HG03097 (cell line): Measurements from ENCODE around the gene PCDH10.
"Not testable (repeated sequence)": the region's sequence is repeated elsewhere in the genome, so short reads cannot be mapped to it uniquely, and the experiment has no call there.

Experiments used
- ATAC-seq: cut with Tn5 transposase; IDR thresholded peaks from one replicate; pipeline ENCODE4 v1.9.1; 2021; ENCODE audit not compliant: unreplicated experiment, low FRiP score

The PCDH10 gene

GRCh38 chr4:133208694-133209285 lies 59.7 kb downstream of the PCDH10 start:
- no peak for ATAC-seq

DNA sequence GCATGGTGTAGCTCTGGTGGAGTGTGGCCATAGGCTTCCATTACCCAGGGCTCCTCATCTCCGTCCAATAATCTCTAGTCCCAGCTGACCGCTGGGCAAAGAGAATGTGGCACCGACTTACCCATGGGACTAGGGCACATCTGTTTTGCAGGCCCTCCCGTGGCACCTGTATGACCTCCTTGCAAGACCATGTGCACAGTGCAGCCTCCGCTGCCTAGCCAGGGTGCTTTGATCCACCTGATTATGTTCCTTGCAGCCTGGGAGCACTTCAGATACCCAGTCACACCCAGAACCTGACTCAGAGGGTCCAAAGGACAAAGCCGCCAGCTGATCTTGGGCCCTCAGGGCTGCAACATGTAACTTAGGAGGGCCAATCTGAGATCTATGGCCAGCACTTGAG lies 84.8 kb downstream of the PCDH10 start:
- ATAC-seq = no peak

GRCh38 chr4:133240451-133240850 lies 91.4 kb downstream of the PCDH10 start:
- not testable (repeated sequence) for ATAC-seq
